HFF-Myc (cell line): Measurements from ENCODE around the gene ZNRF1.

ENCODE experiments used
- DNase-seq: peaks from one replicate; pipeline ENCODE4 v3.0.0-alpha.2; 2011; ENCODE audit warnings: low read depth; ENCODE audit errors: extremely low read depth
- H3K4me3 ChIP-seq: replicated peaks from 2 replicates; pipeline ENCODE4 v1.5.1; 2011; ENCODE audit warnings: low read depth, mild to moderate bottlenecking, control low read depth, low read length
- CTCF ChIP-seq: IDR thresholded peaks from 2 replicates; pipeline ENCODE4 v1.5.1; 2012; ENCODE audit warnings: mild to moderate bottlenecking, low read depth, low read length, control low read depth; ENCODE audit errors: missing control alignments

Gene ZNRF1

GRCh38 chr16:75078886-75079285, 80.1 kb downstream of the ZNRF1 start:
- no peak for DNase-seq
- TF ChIP-seq CTCF: no peak
- H3K4me3 ChIP-seq: no peak overlapping the region

- no peak for TF ChIP-seq CTCF
- no peak overlapping the region for H3K4me3 ChIP-seq
- DNase-seq: no peak
These were observed 80.6 kb downstream of the ZNRF1 start for GRCh38 chr16:75079346-75079926.

DNA sequence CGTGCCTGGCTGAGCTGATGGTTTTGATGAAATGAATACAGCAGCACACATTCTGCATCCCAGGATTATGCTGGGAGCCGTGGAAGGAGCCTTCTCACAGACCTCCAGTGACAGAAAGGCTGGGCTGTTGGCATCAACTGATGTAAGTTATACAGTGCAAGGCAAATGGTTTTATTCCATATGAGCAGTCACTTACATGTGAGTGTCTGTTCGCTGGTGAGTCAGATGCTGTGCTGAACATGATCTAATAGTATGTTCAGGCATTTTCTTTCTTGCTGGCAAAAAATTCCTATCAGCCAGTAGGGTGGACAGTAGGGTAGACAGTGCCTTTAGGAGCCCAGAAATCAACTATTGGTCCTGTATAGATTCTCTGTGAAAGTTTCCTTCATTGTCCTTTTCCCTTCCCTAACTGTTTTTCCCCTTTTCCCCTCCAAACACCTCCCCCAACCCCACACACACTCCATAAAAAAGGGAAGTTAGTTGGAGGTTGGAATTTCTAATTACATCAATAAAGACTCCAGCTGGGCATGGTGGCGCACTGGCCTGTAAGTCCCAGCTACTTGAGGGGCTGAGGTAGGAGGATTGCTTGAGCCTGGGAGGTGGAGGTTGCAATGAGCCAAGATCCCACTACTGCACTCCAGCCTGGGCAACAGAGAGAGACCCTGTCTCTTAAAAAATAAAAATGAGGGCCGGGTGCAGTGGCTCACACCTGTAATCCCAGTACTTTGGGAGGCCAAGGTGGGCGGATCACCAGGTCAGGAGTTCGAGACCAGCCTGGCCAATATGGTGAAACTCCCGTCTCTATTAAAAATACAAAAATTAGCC, 81.6 kb downstream of the ZNRF1 start:
- TF ChIP-seq CTCF: no peak
- DNase-seq: no peak
- H3K4me3 ChIP-seq: no peak overlapping the region

GRCh38 chr16:75081179-75081859, 82.5 kb downstream of the ZNRF1 start:
- TF ChIP-seq CTCF: no peak
- DNase-seq: no peak
- no peak overlapping the region for H3K4me3 ChIP-seq

- no peak for TF ChIP-seq CTCF
- H3K4me3 ChIP-seq: no peak overlapping the region
- DNase-seq: no peak
These were observed 85.0 kb downstream of the ZNRF1 start for GRCh38 chr16:75083813-75084212.

DNA sequence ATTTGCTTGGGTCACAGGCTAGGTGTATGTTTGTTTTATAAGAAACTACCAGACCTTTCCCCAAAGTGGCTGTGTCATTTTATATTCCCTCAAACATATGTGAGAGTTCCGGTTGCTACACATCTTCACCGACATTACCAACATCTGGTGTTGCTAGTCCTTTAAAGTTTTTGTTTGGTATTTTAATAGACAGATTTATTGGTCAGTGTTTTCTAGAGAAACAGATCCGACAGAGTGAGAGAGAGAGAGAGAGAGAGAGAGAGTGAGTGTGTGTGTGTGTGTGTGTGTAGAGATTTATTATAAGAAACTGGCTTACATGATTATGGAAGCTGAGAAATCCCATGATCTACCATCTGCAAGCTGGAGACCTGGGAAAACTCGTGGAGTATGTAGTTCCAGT, 86.7 kb downstream of the ZNRF1 start:
- DNase-seq: peak; percentile 54
- H3K4me3 ChIP-seq: no peak overlapping the region
- no peak for TF ChIP-seq CTCF
